B cell (primary cell): Measurements from ENCODE around the gene IRX4. TPM values are rescaled to one million over a fixed set of nuclear protein-coding genes. Genes with fewer than 3 reads are reported as not detected.

Experiments used
- ATAC-seq: fragments of 200-7000 bp; cut with Tn5 transposase; one replicate; pipeline ENCODE4 v1.10.0; 2021; ENCODE audit warnings: low read depth, mild to moderate bottlenecking, moderate number of reproducible peaks, moderate library complexity
- CTCF ChIA-PET: fragments of 350-600 bp; sonication (Branson Sonifier 250); formaldehyde crosslinking; loops from one replicate; lab custom pipeline; 2021; ENCODE audit warnings: antibody characterized with exemption, inconsistent platforms; lab: Charles Lee
- POLR2A ChIA-PET: fragments of 350-600 bp; sonication (Branson Sonifier 250); formaldehyde crosslinking; loops from one replicate; lab custom pipeline; 2021; ENCODE audit warnings: antibody characterized with exemption; lab: Charles Lee
- DNase-seq: peaks from one replicate; pipeline ENCODE4 v3.0.0; 2013
- H2AFZ ChIP-seq: 2 replicates; pipeline ENCODE4 v1.6.1; 2012; ENCODE audit warnings: mild to moderate bottlenecking, low read depth, low read length; ENCODE audit not compliant: insufficient read depth, poor library complexity, severe bottlenecking
- H3K27ac ChIP-seq, 2 donors: 1 replicate in 1 of 2; 2 replicates in 1 of 2; pipeline ENCODE4 v1.5.1; 2012 to 2013; ENCODE audit warnings: low read length in 2 of 2, mild to moderate bottlenecking in 2 of 2, moderate library complexity in 1 of 2
- H3K27me3 ChIP-seq, 4 experiments: fragments of 200-600 bp in 1 of 4; sonication (generic) in 1 of 4; replicated peaks in 1 of 4; 1 replicate in 2 of 4; 2 replicates in 2 of 4; pipeline versions ENCODE4 v1.6.1 to v1.7.0; 2013 to 2016; ENCODE audit warnings: low read length in 3 of 4, mild to moderate bottlenecking in 2 of 4, mixed read lengths in 1 of 4, moderate library complexity in 1 of 4; ENCODE audit not compliant: insufficient read depth in 4 of 4, control insufficient read depth in 3 of 4; ENCODE audit errors: control extremely low read depth in 1 of 4
- H3K36me3 ChIP-seq, 2 experiments: replicated peaks in 1 of 2; 1 replicate in 1 of 2; 2 replicates in 1 of 2; pipeline versions ENCODE4 v1.6.1 to v1.7.1; 2013; ENCODE audit warnings: low read length in 1 of 2; ENCODE audit not compliant: insufficient read depth in 2 of 2, control insufficient read depth in 1 of 2; ENCODE audit errors: control extremely low read depth in 1 of 2, extremely low read depth in 1 of 2
- H3K4me1 ChIP-seq, 2 donors: fragments of 200-600 bp in 1 of 2; sonication (generic) in 1 of 2; 1 replicate in 1 of 2; 2 replicates in 1 of 2; pipeline versions ENCODE4 v1.5.1 to v1.6.1; 2013 to 2017; ENCODE audit warnings: low read length in 2 of 2; ENCODE audit not compliant: control insufficient read depth in 2 of 2, insufficient read depth in 2 of 2
- H3K4me2 ChIP-seq: replicated peaks from 2 replicates; pipeline ENCODE3; 2012; ENCODE audit warnings: mild to moderate bottlenecking, low read depth, low read length; ENCODE audit not compliant: poor library complexity, severe bottlenecking
- H3K4me3 ChIP-seq, 5 experiments: fragments of 200-600 bp in 1 of 5; sonication (generic) in 1 of 5; 1 replicate in 3 of 5; 2 replicates in 2 of 5; pipeline versions ENCODE4 v1.5.1 to v1.7.0; 2011 to 2016; ENCODE audit warnings: low read length in 4 of 5, mild to moderate bottlenecking in 4 of 5, low read depth in 2 of 5, control low read depth in 1 of 5, moderate library complexity in 1 of 5; ENCODE audit not compliant: insufficient read depth in 1 of 5; ENCODE audit errors: control extremely low read depth in 1 of 5, extremely low read depth in 1 of 5
- H3K79me2 ChIP-seq: fragments of 200-600 bp; sonication (generic); one replicate; pipeline ENCODE4 v1.6.0; 2016; ENCODE audit warnings: low read length; ENCODE audit not compliant: control insufficient read depth, insufficient read depth
- H3K9ac ChIP-seq: fragments of 200-600 bp; sonication (generic); 2 replicates; pipeline ENCODE4 v1.6.1; 2017; ENCODE audit warnings: mild to moderate bottlenecking, low read length, moderate library complexity
- H3K9me3 ChIP-seq, 3 donors: one replicate each; pipeline versions ENCODE4 v1.6.1 to v1.7.1; 2013; ENCODE audit warnings: low read length in 2 of 3; ENCODE audit not compliant: control insufficient read depth in 2 of 3, insufficient read depth in 1 of 3; ENCODE audit errors: control extremely low read depth in 1 of 3
- H4K20me1 ChIP-seq: 2 replicates; pipeline ENCODE4 v1.6.0; 2012; ENCODE audit warnings: mild to moderate bottlenecking, low read length; ENCODE audit not compliant: insufficient read depth, control insufficient read depth, poor library complexity, severe bottlenecking
- H3K27ac Mint-ChIP-seq: one replicate; pipeline ENCODE4 v1.8.0; 2021; ENCODE audit warnings: mixed read lengths
- H3K27me3 Mint-ChIP-seq: one replicate; pipeline ENCODE4 v1.8.0; 2021; ENCODE audit warnings: mixed read lengths
- H3K4me1 Mint-ChIP-seq: one replicate; pipeline ENCODE4 v1.8.0; 2021; ENCODE audit warnings: mixed read lengths
- H3K4me3 Mint-ChIP-seq: one replicate; pipeline ENCODE4 v1.8.0; 2021; ENCODE audit warnings: mixed read lengths
- H3K9me3 Mint-ChIP-seq: one replicate; pipeline ENCODE4 v1.8.0; 2022; ENCODE audit warnings: mixed read lengths; ENCODE audit not compliant: insufficient read depth
- CTCF ChIP-seq: fragments of 200-600 bp; IDR thresholded peaks from one replicate; pipeline ENCODE4 v1.8.0; 2022; ENCODE audit warnings: antibody characterized with exemption, mild to moderate bottlenecking
- EZH2 ChIP-seq: IDR thresholded peaks from 2 replicates; pipeline ENCODE4 v1.6.1; 2012; ENCODE audit warnings: borderline replicate concordance, low read depth, mild to moderate bottlenecking, moderate library complexity, low read length; ENCODE audit not compliant: insufficient read depth, poor library complexity, severe bottlenecking
- WGBS: methylation state at CpG from one replicate; pipeline ENCODE4 v1.1.5; 2013; ENCODE audit warnings: missing lambda C conversion rate; ENCODE audit not compliant: insufficient coverage; 5-methylcytosine and 5-hydroxymethylcytosine counted together
- intact Hi-C: fragments of 100-400 bp; cut with micrococcal nuclease; formaldehyde crosslinking; loops from one replicate; pipeline ENCODE4 v1.10.0; 2022
- polyA plus RNA-seq: library from polyadenylated mRNA; depleted of rRNA; stranded (reverse); fragments of >200 nt; gene quantifications from 2 replicates; pipeline ENCODE4 v1.2.3, GENCODE V29; 2012
- total RNA-seq, 2 donors: library from RNA; stranded (reverse); fragments of 120-200 nt in 1 of 2; gene quantifications; 1 replicate in 1 of 2; 2 replicates in 1 of 2; pipeline versions ENCODE4 v1.2.3 to v1.2.4, GENCODE V29; 2013 to 2022

Gene IRX4
- total and polyA plus RNA-seq, 2 donors (not counting 1 experiment from before 2014, with no cell fraction given) = not detected

- Histone ChIP-seq H3K9ac (no peak overlapping the region), H2AFZ (no peak overlapping the region), H3K79me2 (no peaks in the 10 kb centered on the region), H3K9me3 (peaks cover 0 to 63% (median 0%) of the 10 kb centered on the region in 3 donors), H3K27ac (no peak overlapping the region), H4K20me1 (no peaks in the 10 kb centered on the region), H3K4me2 (no peak overlapping the region), H3K4me1 (peaks cover 15 to 31% of the 10 kb centered on the region in 2 donors), H3K36me3 (no peaks in the 10 kb centered on the region), H3K4me3 (no peak overlapping the region), H3K27me3 (peaks cover 0 to 91% (median 47%) of the 10 kb centered on the region in 4 experiments)
- no peak for ATAC-seq
- Mint-ChIP-seq H3K4me1 (peaks cover 17% of the 10 kb centered on the region), H3K27ac (no peak overlapping the region), H3K9me3 (no peaks in the 10 kb centered on the region), H3K27me3 (peaks cover 31% of the 10 kb centered on the region), H3K4me3 (no peak overlapping the region)
- WGBS = 19% methylated on average over 6 of the region's 10 CpGs
- CTCF ChIA-PET = no interaction called here
- intact Hi-C loops = no loop called here
- POLR2A ChIA-PET = no interaction called here
- DNase-seq = no peak
- TF ChIP-seq EZH2 = no peak
- TF ChIP-seq CTCF = no peak
Observed at GRCh38 chr5:1881098-1881572, 1.6 kb downstream of the IRX4 start.

GRCh38 chr5:1880377-1881025, 2.2 kb downstream of the IRX4 start:
- ATAC-seq = no peak
- H3K4me1 ChIP-seq = peaks cover 21 to 38% of the 10 kb centered on the region in 2 donors
- no peak overlapping the region for H3K27ac ChIP-seq
- peaks cover 0 to 64% (median 0%) of the 10 kb centered on the region in 3 donors for H3K9me3 ChIP-seq
- ChIA-PET POLR2A (no interaction called here), CTCF (no interaction called here)
- WGBS = 35% methylated on average over 17 of the region's 19 CpGs
- H3K4me1 Mint-ChIP-seq = peaks cover 22% of the 10 kb centered on the region
- peak overlapping the region; percentile 32 for H3K4me3 Mint-ChIP-seq
- H3K4me2 ChIP-seq = no peak overlapping the region
- H3K27me3 ChIP-seq = peaks cover 0 to 91% (median 48%) of the 10 kb centered on the region in 4 experiments
- TF ChIP-seq EZH2 (no peak), CTCF (no peak)
- intact Hi-C loops = no loop called here
- H3K27ac Mint-ChIP-seq = no peak overlapping the region
- H3K9ac ChIP-seq = no peak overlapping the region
- no peak for DNase-seq
- H2AFZ ChIP-seq = no peak overlapping the region
- no peaks in the 10 kb centered on the region for H4K20me1 ChIP-seq
- no peaks in the 10 kb centered on the region for H3K79me2 ChIP-seq
- no peaks in the 10 kb centered on the region for H3K9me3 Mint-ChIP-seq
- peaks cover 33% of the 10 kb centered on the region for H3K27me3 Mint-ChIP-seq
- no peak overlapping the region for H3K4me3 ChIP-seq
- H3K36me3 ChIP-seq = no peaks in the 10 kb centered on the region
